IPS-18a (cell line): Measurements from ENCODE around the gene ACOX1.
"Not testable (repeated sequence)": the region's sequence is repeated elsewhere in the genome, so short reads cannot be mapped to it uniquely, and the experiment has no call there.

ENCODE experiments used
- H3K27ac ChIP-seq: one replicate; pipeline ENCODE4 v1.5.1; 2013; ENCODE audit warnings: low read length
- H3K27me3 ChIP-seq: one replicate; pipeline ENCODE4 v1.6.1; 2013; ENCODE audit warnings: mild to moderate bottlenecking, low read length; ENCODE audit not compliant: control insufficient read depth, insufficient read depth
- H3K36me3 ChIP-seq: one replicate; pipeline ENCODE4 v1.6.1; 2013; ENCODE audit warnings: low read depth, low read length; ENCODE audit not compliant: control insufficient read depth
- H3K4me1 ChIP-seq: one replicate; pipeline ENCODE4 v1.6.1; 2013; ENCODE audit warnings: low read depth, low read length; ENCODE audit not compliant: control insufficient read depth
- H3K4me3 ChIP-seq: one replicate; pipeline ENCODE4 v1.5.1; 2013; ENCODE audit warnings: low read length
- H3K9ac ChIP-seq: one replicate; pipeline ENCODE4 v1.6.1; 2013; ENCODE audit warnings: mild to moderate bottlenecking, low read length, moderate library complexity
- H3K9me3 ChIP-seq: one replicate; pipeline ENCODE4 v1.6.1; 2013; ENCODE audit warnings: low read depth, low read length; ENCODE audit not compliant: control insufficient read depth

ACOX1 gene

GRCh38 chr17:75994802-75995370 is 15.9 kb upstream of the ACOX1 start:
- peaks cover 13% of the 10 kb centered on the region for H3K36me3 ChIP-seq
- H3K4me3 ChIP-seq = no peak overlapping the region
- H3K9me3 ChIP-seq = no peaks in the 10 kb centered on the region
- H3K4me1 ChIP-seq = no peaks in the 10 kb centered on the region
- H3K27ac ChIP-seq = no peak overlapping the region
- no peak overlapping the region for H3K9ac ChIP-seq
- no peaks in the 10 kb centered on the region for H3K27me3 ChIP-seq

GRCh38 chr17:75991396-75991795 is 12.4 kb upstream of the ACOX1 start:
- no peaks in the 10 kb centered on the region for H3K27me3 ChIP-seq
- no peak overlapping the region for H3K9ac ChIP-seq
- no peaks in the 10 kb centered on the region for H3K9me3 ChIP-seq
- H3K27ac ChIP-seq = no peak overlapping the region
- H3K4me3 ChIP-seq = no peak overlapping the region
- H3K4me1 ChIP-seq = no peaks in the 10 kb centered on the region
- H3K36me3 ChIP-seq = peaks cover 13% of the 10 kb centered on the region

- H3K36me3 ChIP-seq = peaks cover 9% of the 10 kb centered on the region
- H3K4me1 ChIP-seq = peaks cover 13% of the 10 kb centered on the region
- H3K9me3 ChIP-seq = no peaks in the 10 kb centered on the region
- H3K27ac ChIP-seq = no peak overlapping the region
- H3K4me3 ChIP-seq = no peak overlapping the region
- no peaks in the 10 kb centered on the region for H3K27me3 ChIP-seq
- no peak overlapping the region for H3K9ac ChIP-seq
Observed at GRCh38 chr17:75987041-75987440, 8.1 kb upstream of the ACOX1 start.

- H3K36me3 ChIP-seq = no peaks in the 10 kb centered on the region
- H3K9ac ChIP-seq = no peak overlapping the region
- no peaks in the 10 kb centered on the region for H3K27me3 ChIP-seq
- H3K27ac ChIP-seq = no peak overlapping the region
- no peaks in the 10 kb centered on the region for H3K9me3 ChIP-seq
- H3K4me3 ChIP-seq = no peak overlapping the region
- peaks cover 14% of the 10 kb centered on the region for H3K4me1 ChIP-seq
Observed at GRCh38 chr17:75985986-75986385, 7.0 kb upstream of the ACOX1 start.

GRCh38 chr17:75983501-75984181 is 4.7 kb upstream of the ACOX1 start:
- Histone ChIP-seq H3K27me3 (no peaks in the 10 kb centered on the region), H3K9me3 (no peaks in the 10 kb centered on the region), H3K4me3 (peak overlapping the region; percentile 42), H3K9ac (peak overlapping the region; percentile 32), H3K27ac (peak overlapping the region; percentile 27), H3K4me1 (peaks cover 25% of the 10 kb centered on the region), H3K36me3 (no peaks in the 10 kb centered on the region)

GRCh38 chr17:75981019-75981615 is 2.2 kb upstream of the ACOX1 start:
- Histone ChIP-seq H3K4me1 (peaks cover 25% of the 10 kb centered on the region), H3K27me3 (no peaks in the 10 kb centered on the region), H3K9me3 (no peaks in the 10 kb centered on the region), H3K4me3 (no peak overlapping the region), H3K27ac (no peak overlapping the region), H3K36me3 (peaks cover 4% of the 10 kb centered on the region), H3K9ac (no peak overlapping the region)

- Histone ChIP-seq H3K4me1 (peaks cover 25% of the 10 kb centered on the region), H3K4me3 (peak overlapping the region; percentile 89), H3K27ac (peak overlapping the region; percentile 85), H3K9ac (peak overlapping the region; percentile 95), H3K36me3 (peaks cover 4% of the 10 kb centered on the region), H3K27me3 (no peaks in the 10 kb centered on the region), H3K9me3 (no peaks in the 10 kb centered on the region)
Observed at GRCh38 chr17:75980188-75981018, 1.4 kb upstream of the ACOX1 start.

- Histone ChIP-seq H3K27ac (peak overlapping the region; percentile 85), H3K4me1 (peaks cover 24% of the 10 kb centered on the region), H3K9me3 (no peaks in the 10 kb centered on the region), H3K36me3 (peaks cover 4% of the 10 kb centered on the region), H3K9ac (peak overlapping the region; percentile 95), H3K27me3 (no peaks in the 10 kb centered on the region), H3K4me3 (peak overlapping the region; percentile 89)
Observed at GRCh38 chr17:75979705-75980187, 780 bp upstream of the ACOX1 start.

GRCh38 chr17:75976175-75976848 is 2.7 kb downstream of the ACOX1 start:
- H3K36me3 ChIP-seq = peaks cover 13% of the 10 kb centered on the region
- no peak overlapping the region for H3K9ac ChIP-seq
- H3K27ac ChIP-seq = no peak overlapping the region
- no peak overlapping the region for H3K4me3 ChIP-seq
- H3K4me1 ChIP-seq = peaks cover 11% of the 10 kb centered on the region
- H3K9me3 ChIP-seq = no peaks in the 10 kb centered on the region
- no peaks in the 10 kb centered on the region for H3K27me3 ChIP-seq

- Histone ChIP-seq H3K4me3 (no peak overlapping the region), H3K27me3 (no peaks in the 10 kb centered on the region), H3K4me1 (peaks cover 8% of the 10 kb centered on the region), H3K9me3 (no peaks in the 10 kb centered on the region), H3K9ac (no peak overlapping the region), H3K27ac (no peak overlapping the region), H3K36me3 (peaks cover 13% of the 10 kb centered on the region)
Observed at GRCh38 chr17:75975757-75976174, 3.2 kb downstream of the ACOX1 start.

GRCh38 chr17:75975187-75975586 is 3.8 kb downstream of the ACOX1 start:
- H3K27ac ChIP-seq, H3K4me1 ChIP-seq, H3K9ac ChIP-seq, H3K9me3 ChIP-seq, H3K27me3 ChIP-seq, H3K4me3 ChIP-seq: not testable (repeated sequence)
- H3K36me3 ChIP-seq = peaks cover 13% of the 10 kb centered on the region
